GM19324 (cell line): ENCODE results near the gene TIMM29.
A peak's percentile ranks its signal among the peaks of the same experiment; 100 is the strongest.

ENCODE experiments used
- ATAC-seq: cut with Tn5 transposase; IDR thresholded peaks from one replicate; pipeline ENCODE4 v1.9.1; 2021; ENCODE audit warnings: mild to moderate bottlenecking, moderate library complexity; ENCODE audit not compliant: unreplicated experiment, low FRiP score

Gene TIMM29

GRCh38 chr19:10928563-10929401, at the start of gene TIMM29, which contains the start of gene YIPF2:
Gene TIMM29, plus strand, starts transcription at chr19:10928811. Its CDS starts 12 bp downstream, at chr19:10928823.
Gene YIPF2, minus strand, starts transcription at chr19:10928639. Its CDS starts 229 bp downstream, at chr19:10928410.
- peak; percentile 89 for ATAC-seq

GRCh38 chr19:10881403-10882107, 47.1 kb upstream of the TIMM29 start:
- ATAC-seq = no peak

GRCh38 chr19:10882108-10882457, 46.5 kb upstream of the TIMM29 start:
- ATAC-seq = no peak

GRCh38 chr19:10884274-10884673, 44.3 kb upstream of the TIMM29 start:
- ATAC-seq = no peak

GRCh38 chr19:10885201-10886169, 43.1 kb upstream of the TIMM29 start:
- no peak for ATAC-seq

GRCh38 chr19:10887616-10888367, 40.8 kb upstream of the TIMM29 start:
- no peak for ATAC-seq

GRCh38 chr19:10888421-10888866, 40.2 kb upstream of the TIMM29 start:
- no peak for ATAC-seq

GRCh38 chr19:10889880-10890279, 38.7 kb upstream of the TIMM29 start:
- no peak for ATAC-seq

- ATAC-seq = no peak
Measured at GRCh38 chr19:10891405-10892086, 37.1 kb upstream of the TIMM29 start.

- ATAC-seq = no peak
Measured at GRCh38 chr19:10892256-10892655, 36.4 kb upstream of the TIMM29 start.

GRCh38 chr19:10894911-10895213, 33.7 kb upstream of the TIMM29 start:
- ATAC-seq = no peak

GRCh38 chr19:10895363-10895762, 33.2 kb upstream of the TIMM29 start:
- ATAC-seq = no peak

GRCh38 chr19:10895920-10896319, 32.7 kb upstream of the TIMM29 start:
- no peak for ATAC-seq

- ATAC-seq = no peak
Measured at GRCh38 chr19:10896851-10897526, 31.6 kb upstream of the TIMM29 start.

- no peak for ATAC-seq
Measured at GRCh38 chr19:10898633-10899032, 30.0 kb upstream of the TIMM29 start.

GRCh38 chr19:10899151-10899653, 29.4 kb upstream of the TIMM29 start:
- no peak for ATAC-seq

GRCh38 chr19:10907925-10908324, 20.7 kb upstream of the TIMM29 start:
- no peak for ATAC-seq

- ATAC-seq = no peak
Measured at GRCh38 chr19:10908380-10908960, 20.1 kb upstream of the TIMM29 start.
